Measurements from ENCODE around the gene BMPR1A. TPM values are rescaled to one million over a fixed set of nuclear protein-coding genes. Genes with fewer than 3 reads are reported as not detected.

Gene BMPR1A
- total RNA-seq, 2 donors from 2014 or later, result 53.9 to 58.1 TPM

- TF ChIP-seq POLR2AphosphoS5 (IDR thresholded peaks at IDR 0.05) (peak; percentile 8), POLR2A (IDR thresholded peaks at IDR 0.05) (no peak)
- Histone ChIP-seq H3K27ac (no peak overlapping the region), H3K4me1 (replicated peaks) (peaks cover 8% of the 10 kb centered on the region), H3K4me3 (no peak overlapping the region), H3K36me3 (no peaks in the 10 kb centered on the region), H3K9me3 (no peaks in the 10 kb centered on the region), H3K27me3 (replicated peaks; ENCODE audit: insufficient read depth) (no peaks in the 10 kb centered on the region)
- WGBS, result 20% methylated on average over 6 of the region's 6 CpGs
- intact Hi-C loops (cut with DNase I), result no loop called here
- no peak for DNase-seq (ENCODE audit: low spot score)
Measured at GRCh38 chr10:86775056-86775869, 18.8 kb downstream of the BMPR1A start.

GRCh38 chr10:86775870-86776180 lies 19.4 kb downstream of the BMPR1A start:
- 30% methylated on average over 3 of the region's 3 CpGs for WGBS
- TF ChIP-seq CTCF (IDR thresholded peaks at IDR 0.05), result no peak
- no peak for TF ChIP-seq POLR2A (IDR thresholded peaks at IDR 0.05)
- no peak for TF ChIP-seq POLR2AphosphoS5 (IDR thresholded peaks at IDR 0.05)
- H3K4me3 ChIP-seq, result no peak overlapping the region
- intact Hi-C loops (cut with DNase I), result no loop called here
- H3K27ac ChIP-seq, result no peak overlapping the region
- H3K36me3 ChIP-seq, result no peaks in the 10 kb centered on the region
- DNase-seq (ENCODE audit: low spot score), result no peak
- H3K9me3 ChIP-seq, result no peaks in the 10 kb centered on the region
- peaks cover 8% of the 10 kb centered on the region for H3K4me1 ChIP-seq (replicated peaks)
- H3K27me3 ChIP-seq (replicated peaks; ENCODE audit: insufficient read depth), result no peaks in the 10 kb centered on the region

- H3K36me3 ChIP-seq, result no peaks in the 10 kb centered on the region
- no peak for TF ChIP-seq CTCF (IDR thresholded peaks at IDR 0.05)
- TF ChIP-seq POLR2AphosphoS5 (IDR thresholded peaks at IDR 0.05), result peak; percentile 56
- no peaks in the 10 kb centered on the region for H3K27me3 ChIP-seq (replicated peaks; ENCODE audit: insufficient read depth)
- DNase-seq (ENCODE audit: low spot score), result no peak
- peaks cover 8% of the 10 kb centered on the region for H3K4me1 ChIP-seq (replicated peaks)
- WGBS, result 60% methylated on average over 5 of the region's 5 CpGs
- no peak overlapping the region for H3K4me3 ChIP-seq
- peak overlapping the region in 1 of 2 donors; percentile 45 for H3K27ac ChIP-seq
- H3K9me3 ChIP-seq, result no peaks in the 10 kb centered on the region
- intact Hi-C loops (cut with DNase I), result no loop called here
Measured at GRCh38 chr10:86779220-86780017, 23.0 kb downstream of the BMPR1A start.

GRCh38 chr10:86782701-86783418 lies 26.4 kb downstream of the BMPR1A start:
- 56% methylated on average over 1 of the region's 1 CpG for WGBS
- no peak for TF ChIP-seq POLR2AphosphoS5 (IDR thresholded peaks at IDR 0.05)
- no peak for TF ChIP-seq CTCF (IDR thresholded peaks at IDR 0.05)
- no peak for TF ChIP-seq POLR2A (IDR thresholded peaks at IDR 0.05)
- intact Hi-C loops (cut with DNase I), result no loop called here
- peaks cover 11% of the 10 kb centered on the region for H3K4me1 ChIP-seq (replicated peaks)
- H3K36me3 ChIP-seq, result no peaks in the 10 kb centered on the region
- no peak overlapping the region for H3K27ac ChIP-seq
- no peaks in the 10 kb centered on the region for H3K27me3 ChIP-seq (replicated peaks; ENCODE audit: insufficient read depth)
- DNase-seq (ENCODE audit: low spot score), result no peak
- H3K9me3 ChIP-seq, result no peaks in the 10 kb centered on the region
- no peak overlapping the region for H3K4me3 ChIP-seq

- H3K9me3 ChIP-seq, result no peaks in the 10 kb centered on the region
- 93% methylated on average over 4 of the region's 4 CpGs for WGBS
- H3K36me3 ChIP-seq, result no peaks in the 10 kb centered on the region
- no peak for DNase-seq (ENCODE audit: low spot score)
- no peak overlapping the region for H3K27ac ChIP-seq
- intact Hi-C loops (cut with DNase I), result no loop called here
- peaks cover 11% of the 10 kb centered on the region for H3K4me1 ChIP-seq (replicated peaks)
- no peaks in the 10 kb centered on the region for H3K27me3 ChIP-seq (replicated peaks; ENCODE audit: insufficient read depth)
- TF ChIP-seq POLR2AphosphoS5 (IDR thresholded peaks at IDR 0.05) (no peak), CTCF (IDR thresholded peaks at IDR 0.05) (no peak), POLR2A (IDR thresholded peaks at IDR 0.05) (no peak)
- no peak overlapping the region for H3K4me3 ChIP-seq
Measured at GRCh38 chr10:86785037-86785436, 28.6 kb downstream of the BMPR1A start.
